NCI-H526 (cell line): Measurements from ENCODE around the gene CACNA1D.
A peak's percentile ranks its signal among the peaks of the same experiment; 100 is the strongest.

Experiments
- DNase-seq, 2 experiments: peaks; one replicate each; lab custom pipeline; 2025; lab: John Stamatoyannopoulos, UW

The CACNA1D gene

DNA sequence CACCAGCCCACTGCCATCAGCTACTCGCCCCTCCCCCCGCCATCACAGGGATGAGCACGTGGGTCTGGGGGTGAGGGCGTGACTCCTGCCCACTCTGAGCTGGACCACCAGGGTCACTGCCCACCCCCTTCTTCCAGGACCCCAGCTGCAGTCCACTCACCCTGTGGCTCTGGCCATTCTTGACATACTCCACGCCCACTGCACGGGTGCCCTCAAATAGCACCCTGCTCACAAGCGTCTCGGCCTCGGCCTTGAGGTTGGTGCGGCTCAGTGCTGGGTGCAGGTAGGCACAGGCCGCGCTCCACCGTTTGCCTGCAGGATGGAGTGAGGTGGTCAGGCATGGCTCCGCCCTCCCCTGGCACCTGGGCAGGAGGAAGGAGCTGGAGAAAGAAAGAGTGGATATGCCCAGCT is 327.9 kb downstream of the CACNA1D start:
- DNase-seq, result no peak

DNA sequence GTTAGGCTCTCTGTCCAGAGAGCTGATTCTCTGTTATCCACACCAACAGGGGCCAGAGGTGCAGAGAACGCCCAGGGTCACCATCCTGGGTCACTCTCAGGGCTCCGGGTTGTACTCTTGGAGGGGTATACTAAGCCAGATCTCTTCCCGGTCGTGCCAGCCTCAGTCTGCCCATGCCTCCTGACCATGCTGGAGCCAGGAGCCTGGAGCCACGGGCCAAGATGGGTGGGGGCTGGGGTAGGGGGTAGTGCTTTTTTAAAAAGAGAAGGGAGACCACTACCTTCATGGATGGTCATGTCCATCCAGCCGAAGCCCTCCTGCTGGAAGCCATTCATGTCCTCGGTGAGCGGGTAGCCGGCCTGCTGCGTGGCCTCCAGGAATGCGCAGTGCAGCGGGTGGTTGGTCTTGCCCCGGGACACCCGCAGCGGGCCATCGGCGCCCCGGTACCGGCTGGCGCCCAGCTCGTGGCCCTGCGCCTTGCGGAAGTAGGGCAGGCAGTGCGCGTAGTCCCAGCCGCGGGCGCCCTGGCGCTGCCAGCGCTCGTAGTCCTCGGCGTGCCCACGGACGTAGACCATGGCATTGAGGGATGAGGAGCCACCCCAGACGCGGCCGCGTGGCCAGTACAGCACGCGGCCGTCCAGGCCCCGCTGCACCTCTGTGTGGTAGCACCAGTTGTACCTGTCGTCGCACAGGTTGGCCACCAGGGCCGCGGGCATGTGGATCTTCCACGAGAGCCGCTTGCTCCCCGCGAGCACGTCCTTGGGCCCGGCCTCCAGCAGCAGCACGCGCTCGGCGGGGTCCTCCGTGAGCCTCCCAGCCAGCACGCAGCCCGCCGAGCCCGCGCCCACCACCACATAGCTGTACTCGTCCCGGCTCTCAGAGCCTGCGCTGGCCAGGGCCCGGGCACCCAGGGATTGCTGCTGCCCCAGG is 328.9 kb downstream of the CACNA1D start:
- DNase-seq, result no peak

DNA sequence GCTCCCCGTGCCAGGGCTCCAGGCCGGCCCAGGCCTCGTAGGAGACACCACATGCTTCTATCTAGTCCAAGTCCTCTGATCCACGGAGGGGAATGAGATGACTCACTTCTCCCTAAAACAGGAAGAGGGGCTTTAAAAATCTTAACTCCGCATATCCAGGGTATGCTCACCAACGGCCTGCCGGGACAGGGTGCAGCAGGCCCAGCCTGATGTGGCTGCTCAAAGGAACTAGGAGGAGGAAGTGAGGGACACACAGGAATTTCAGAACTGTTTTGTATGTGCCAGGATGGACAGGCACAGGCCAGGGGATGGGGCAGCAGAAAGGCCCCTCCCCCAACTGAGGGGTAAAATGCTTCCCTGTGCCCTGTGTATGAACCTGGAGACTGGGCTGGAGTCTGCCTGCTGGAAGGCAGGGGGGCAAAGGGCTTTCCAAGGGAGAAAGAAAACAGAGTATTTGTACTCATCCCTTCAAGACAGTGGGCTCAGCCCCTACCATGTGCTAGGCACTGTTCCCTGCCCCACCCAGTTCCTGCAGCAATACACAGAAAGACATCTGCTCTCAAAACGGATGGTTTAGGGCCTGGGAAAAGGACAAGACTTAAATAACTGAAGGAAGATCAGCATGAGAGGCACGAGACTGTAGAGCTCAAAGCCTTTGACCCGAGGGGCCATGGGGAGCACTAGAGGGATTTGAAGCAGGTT is 329.7 kb downstream of the CACNA1D start:
- DNase-seq, result no peak

DNA sequence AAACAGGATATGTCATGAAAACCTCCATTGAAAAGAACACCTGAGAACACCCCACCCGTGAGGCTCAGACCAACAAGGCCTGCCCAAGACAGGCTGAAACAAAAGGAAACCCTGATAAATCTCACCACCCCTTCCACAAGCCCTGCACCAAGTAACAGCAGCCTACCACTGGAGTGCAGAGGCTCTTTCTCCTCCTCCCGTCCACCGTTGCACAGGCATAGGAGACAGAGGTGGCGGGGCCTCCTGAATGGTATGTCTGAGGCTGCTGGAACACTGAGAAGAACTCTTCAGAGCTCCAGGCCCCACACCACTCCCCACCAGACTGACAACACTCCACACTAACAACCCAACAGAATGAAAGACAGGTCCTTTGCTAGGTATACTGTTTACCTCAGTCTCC is 330.4 kb downstream of the CACNA1D start:
- DNase-seq, result no peak

DNA sequence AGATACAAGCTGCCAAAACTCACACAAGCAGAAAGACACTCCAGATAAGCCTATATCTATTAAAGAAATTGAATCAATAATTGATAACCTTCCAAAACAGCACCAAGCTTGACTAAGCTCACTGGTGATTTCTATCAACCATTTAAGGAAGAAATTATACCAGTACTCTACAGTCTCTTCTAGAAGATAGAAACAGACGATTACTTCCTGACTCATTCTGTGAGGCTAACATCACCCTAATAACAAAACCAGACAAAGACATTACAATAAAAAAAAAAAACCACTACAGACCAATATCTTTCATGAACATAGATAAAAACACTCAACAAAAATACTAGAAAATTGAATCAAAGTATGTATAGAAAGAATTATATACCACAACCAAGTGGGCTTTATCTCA is 331.6 kb downstream of the CACNA1D start:
- DNase-seq, result no peak

DNA sequence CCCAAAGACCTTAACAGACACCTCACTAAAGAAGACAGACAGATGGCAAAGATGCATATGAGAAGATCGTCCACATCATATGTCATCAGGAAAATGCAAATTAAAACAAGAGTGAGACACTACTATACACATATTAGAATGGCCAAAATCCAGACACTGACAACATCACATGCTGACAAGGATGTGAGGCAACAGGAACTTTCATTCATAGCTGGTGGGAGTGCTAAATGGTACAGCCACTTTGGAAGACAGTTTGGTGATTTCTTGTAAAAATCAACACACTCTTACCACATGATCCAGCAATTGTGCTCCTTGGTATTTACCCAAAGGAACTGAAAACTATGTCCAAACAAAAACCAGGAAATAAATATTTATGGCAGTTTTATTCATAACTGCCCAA is 334.2 kb downstream of the CACNA1D start:
- DNase-seq, result no peak

DNA sequence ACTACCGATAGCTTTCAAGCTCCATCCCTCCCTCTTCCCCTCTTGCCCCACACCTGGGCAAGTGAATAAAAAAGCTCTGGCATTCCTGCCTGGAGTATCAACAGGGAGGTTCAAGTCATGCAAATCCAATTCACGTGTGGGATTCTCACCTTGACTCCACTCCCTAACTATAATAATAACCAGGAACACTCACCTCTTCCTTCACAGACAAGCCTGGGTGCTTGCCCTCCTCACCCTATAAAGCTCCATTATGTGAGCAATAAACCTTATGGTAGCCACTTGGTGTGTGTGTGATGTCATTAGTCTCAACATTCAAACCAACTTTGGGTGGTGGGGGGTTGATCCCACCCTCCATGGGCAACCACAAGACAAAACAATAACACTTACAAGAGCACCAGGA is 335.2 kb downstream of the CACNA1D start:
- DNase-seq, result no peak

DNA sequence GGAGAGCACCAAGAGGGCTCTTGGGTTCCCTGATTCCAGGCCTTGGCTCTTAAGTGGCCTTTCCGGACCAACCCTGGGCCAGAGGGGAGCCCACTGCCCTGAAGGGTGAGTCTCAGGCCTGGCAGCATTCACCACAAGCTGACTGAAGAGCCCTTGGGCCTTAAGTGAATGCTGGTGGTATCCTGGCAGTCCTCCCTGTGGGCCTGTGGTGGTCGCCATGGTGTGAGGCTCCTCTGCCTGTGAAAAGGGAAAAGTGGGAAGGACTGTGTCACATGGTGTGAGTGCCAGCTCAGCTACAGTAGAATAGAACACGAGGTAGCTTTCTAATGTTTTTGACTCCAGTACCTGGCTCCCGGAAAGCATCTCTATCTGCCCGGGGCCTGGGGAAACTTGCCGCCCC is 336.5 kb downstream of the CACNA1D start:
- DNase-seq, result no peak

DNA sequence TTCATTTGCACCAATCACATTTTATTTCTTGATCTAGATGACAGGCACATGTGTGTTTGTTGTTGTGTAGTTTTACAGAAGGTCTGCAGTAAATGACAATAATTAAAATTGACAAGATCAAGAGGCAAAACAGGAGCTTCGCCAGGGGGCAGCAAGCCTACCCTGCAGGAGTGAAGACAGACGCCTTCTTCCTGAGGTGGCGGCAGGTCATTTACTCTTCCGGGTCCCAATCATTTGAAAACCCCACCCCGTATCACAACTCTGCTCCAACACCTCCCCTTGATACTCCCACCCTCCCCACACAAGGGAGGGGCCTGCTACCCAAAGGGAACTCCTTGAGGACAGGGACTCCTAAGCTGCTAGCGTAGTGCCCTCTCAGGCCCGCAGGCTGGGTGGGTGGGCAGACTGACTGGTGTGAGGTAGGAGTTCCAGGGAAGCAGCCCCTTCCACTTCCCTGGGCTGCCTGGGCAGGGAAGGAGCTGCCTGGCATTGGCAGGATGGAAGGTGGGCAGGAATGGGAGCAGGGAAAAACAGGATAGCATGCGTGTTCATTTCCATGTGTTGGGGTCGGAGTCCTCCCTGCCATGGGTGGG is 338.7 kb downstream of the CACNA1D start:
- DNase-seq, result peak in 1 of 2 experiments; percentile 61

DNA sequence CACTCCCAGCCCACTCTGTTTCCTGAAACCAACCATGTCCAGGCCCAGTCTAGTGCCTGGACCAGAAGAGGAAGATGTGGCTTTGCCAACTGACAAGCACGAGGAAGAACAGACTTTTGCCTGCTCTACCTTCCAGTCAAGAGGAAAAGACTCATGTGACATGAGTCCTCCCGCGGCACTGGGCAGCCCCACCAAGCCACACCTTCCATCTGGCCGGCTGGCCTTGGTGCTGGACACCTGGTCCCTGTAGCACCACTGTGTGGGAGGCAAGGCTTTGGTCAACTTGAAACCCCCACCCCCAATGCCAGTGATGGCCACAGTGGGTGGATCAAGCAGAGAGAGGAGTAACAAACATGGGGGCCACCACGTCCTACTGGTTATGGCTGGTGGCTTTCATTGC is 339.3 kb downstream of the CACNA1D start:
- DNase-seq, result no peak

DNA sequence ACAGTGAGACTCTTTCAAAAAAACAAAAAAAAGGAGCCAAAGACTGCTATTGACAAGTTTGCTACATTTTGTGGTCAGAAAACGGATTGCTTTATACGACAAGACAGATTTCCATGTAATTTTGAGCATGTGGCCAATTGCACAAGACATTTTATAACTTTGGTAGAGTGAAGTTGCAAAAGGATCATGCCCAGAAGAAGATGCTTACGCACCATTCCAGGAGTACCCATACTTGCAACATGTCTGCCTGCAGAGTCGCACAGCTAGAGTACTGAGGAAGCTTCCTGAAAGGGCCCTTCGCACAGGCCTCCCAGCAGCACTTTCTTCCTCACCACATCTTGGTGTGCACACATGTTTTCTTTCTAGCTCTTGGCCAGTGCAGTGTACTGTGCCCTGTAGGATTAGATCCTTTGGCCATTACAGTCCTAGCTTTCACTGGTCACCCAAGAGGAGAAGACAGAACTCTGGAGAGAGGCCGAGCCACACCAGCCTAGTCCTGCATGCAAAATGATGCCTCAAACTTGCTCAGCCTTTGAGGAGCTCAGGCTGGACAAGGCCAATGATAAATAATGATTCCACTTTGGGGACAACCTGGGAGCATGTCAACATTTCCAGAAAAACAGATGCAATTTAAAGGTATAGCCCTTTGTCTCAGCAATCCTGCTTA is 340.2 kb downstream of the CACNA1D start:
- DNase-seq, result no peak

DNA sequence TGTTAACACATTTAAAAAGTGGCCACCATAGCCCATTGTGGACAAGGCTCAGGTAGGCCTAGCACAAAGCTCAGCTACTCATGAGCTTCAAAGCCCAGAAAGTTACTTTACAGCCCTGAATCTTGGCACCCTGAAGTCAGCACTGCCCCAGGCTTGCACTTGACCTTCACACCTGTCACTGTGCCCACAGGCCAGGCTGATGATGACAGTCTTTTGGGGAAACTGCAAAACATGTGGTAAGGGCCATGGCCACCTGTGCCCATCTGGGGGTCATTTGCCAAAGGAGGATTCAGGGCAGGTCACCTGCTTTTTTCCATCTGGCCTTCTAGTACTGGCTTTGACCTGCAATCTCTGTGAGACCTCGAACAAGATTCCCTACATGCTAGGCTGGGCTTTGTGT is 340.8 kb downstream of the CACNA1D start:
- no peak for DNase-seq

DNA sequence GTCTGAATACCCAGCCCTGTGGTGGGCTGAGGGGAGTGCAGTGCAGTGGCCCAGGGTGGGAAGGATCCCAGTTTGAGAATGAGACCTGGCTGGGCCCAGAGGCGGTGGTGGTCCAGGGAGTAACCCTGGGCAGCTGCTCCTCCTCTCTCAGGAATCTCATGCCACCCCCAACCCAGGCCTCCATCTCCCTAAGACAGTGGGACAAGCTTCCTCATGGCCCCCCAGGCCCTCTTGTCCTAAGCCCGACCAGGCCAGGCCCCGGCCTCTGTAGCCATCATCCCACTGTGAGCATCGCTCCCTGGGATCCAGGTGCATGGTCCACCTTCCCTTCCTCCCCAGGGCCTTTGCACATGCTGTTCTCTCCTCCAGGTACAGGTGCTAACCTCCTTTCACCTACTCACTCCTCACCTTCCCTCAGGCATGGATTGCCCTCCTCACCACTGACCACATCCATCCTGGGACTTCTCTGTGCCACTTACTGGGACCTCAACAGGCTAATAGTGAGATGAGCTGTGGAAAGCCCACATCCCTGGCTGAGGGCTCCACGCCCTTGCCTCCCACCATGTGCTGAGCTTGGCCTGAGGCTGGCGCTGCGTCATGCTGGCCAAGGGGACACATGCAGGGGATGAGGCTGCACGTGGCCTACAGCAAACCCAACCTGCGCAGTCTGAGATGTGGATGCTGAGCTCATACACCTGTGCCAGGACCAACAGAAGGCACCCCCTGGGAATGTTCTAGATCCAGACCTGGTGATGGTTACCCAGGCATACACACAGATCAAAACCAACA is 341.9 kb downstream of the CACNA1D start:
- DNase-seq, result no peak

DNA sequence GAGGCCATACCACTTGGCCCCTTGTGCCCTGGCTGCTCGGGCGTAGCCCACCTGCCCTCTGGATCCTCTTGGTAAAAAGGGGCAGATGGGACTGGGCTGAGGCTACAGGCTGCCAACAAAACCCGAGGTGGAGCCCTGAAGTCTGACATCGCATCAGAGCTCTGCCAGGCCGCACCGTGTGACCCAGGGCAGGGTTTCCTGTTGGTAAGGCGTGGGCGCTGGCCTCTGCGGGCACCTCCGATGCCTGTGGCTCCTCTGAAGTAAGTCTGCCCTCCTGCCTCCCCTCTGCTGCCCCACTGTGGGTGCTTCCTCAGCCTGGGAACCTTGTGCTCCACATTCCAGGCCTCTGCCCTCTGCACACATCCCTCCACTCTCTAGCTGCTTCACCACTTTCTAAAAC is 342.9 kb downstream of the CACNA1D start:
- no peak for DNase-seq

DNA sequence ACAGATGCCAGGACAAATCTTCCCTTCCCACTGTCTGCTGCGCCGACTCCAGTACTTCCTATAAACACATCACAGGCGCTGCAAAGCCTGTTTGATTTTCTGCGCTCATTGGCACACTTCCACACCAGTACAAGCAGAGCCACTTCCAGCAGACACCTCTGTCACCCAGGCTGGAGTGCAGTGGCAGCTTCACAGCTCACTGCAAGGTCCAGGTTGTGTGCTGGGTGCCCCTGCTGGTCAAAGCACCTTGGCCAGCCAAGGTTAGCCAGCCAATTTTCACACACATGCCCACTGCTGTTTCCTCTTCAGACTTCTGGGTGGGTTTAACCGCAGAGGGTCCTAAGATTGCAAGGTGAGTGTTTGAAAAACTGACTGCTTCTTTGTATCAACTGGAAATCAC is 346.9 kb downstream of the CACNA1D start:
- DNase-seq, result peak in 1 of 2 experiments; percentile 20

DNA sequence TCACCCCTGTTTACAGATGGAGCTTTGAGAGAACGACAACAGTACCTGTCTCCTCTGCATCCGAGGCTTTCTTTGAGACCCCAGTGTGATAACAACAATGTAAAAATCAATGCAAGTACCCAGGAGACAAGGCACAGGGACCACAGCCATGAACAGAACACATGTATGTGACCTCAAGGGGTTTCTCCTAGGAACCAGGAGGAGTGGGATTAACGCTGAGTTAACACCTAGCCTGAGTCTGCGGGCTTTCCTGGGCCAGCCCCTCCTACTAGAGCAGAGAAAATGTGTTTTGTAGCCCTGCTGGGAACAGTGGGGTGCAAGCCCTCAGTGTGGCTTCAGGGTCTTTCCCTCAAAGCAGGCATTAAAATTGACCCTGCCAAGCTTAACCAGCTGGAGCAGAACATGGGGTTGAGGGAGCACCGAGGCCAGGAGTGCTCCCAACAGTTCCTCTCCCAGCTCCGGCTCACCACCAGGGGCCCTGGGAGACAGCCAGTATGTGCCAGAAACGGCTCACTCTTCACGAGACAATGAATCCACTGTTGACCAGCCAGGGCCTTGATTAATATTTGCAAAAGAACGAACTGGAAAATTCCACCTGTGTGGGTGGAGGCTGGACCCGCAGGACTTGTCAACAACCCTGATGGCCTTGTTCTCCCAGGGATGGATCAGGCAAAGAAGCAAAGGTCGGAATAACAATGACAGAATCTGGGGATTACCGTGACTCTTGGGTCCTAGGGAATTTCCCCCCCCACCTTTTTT is 348.2 kb downstream of the CACNA1D start:
- peak; percentile 98 for DNase-seq

DNA sequence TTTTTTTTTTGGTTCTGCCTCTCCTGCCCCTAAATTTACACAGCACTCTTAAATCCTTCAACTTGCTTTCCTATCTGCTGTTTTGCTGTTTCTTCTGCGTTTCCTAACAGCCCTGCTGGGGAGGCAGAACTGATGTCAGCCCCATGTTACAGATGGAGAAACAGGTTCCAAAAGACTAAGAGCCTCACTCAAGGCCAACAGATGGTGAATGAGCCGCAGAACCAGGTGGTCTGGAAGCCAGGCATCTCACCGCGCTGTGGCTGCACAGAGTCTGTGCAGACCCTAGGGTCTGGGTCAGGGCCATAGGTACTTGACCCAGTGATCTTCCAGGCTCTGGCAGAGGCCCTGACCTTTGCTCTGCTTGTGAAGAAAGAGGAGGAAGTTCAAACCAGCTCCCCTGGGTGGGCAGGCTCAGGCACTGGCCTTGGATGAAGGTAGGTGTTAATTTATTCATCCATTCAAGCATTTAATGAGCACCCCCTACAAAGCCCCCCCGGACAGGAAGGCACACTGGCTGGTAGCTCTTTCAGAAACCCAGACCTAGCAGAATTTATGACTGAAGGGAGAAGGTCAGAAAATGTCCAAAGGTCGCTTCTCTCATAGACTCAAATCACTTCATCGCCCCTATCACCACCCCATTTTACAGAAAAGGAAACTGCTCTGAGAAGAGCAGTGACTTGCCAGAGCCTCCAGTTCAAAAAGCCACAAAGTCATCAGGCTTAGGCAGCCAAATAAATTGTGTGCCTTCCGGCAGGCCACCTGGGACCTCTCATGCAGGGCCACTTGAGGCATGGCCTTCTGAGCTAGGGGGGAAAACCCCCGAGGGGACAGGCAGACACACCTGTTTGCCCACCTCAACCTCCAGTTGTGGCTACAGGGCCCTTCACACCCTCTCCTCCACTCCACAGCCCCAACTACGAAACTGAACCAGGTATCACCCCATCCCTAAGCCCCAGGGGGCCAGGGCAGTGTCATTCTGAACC is 349.1 kb downstream of the CACNA1D start:
- DNase-seq, result peak in 1 of 2 experiments; percentile 69

DNA sequence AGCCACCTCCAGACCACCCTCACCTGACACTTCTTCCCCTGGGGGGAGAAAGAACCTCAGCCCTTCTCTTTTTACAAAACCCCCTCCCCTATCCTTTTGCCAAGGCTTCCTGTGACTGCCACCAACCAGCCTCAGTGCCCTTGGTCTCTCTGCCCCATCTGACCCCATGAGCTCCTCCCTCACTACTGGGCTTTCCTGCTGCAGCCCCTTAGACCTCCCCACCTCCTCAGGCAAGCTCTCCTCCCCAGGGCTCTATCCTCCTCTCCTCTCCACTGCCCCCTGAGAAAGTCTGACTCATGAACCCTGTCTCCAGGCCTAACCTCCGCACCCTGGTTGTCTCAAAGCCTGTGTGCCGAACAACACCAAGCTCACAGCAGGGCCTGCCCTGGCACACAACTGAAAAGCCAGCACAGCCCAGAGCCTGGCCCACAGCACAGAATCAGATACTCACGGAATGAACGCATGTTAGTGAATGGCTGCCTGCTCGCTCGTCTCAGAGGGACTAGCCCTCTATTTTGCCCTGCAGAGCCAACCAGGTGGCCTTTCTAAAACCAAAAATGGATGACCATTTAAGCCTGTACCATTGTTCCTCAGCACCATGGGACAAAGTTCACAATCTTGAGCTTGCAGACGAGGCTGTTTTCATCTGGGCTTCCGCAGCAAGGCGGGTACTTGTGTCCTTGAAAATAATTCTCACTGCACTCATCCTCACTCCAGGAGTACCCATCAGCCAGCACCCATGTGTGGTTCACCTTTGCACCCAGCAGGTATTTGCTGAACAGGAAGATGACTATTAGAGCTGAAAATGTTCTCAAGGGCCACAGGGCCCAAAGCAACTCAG is 350.1 kb downstream of the CACNA1D start:
- DNase-seq, result peak; percentile 32 to 56
